Measurements from ENCODE around the gene NAV1.
A peak's percentile ranks its signal among the peaks of the same experiment; 100 is the strongest.
"Not testable (repeated sequence)": the region's sequence is repeated elsewhere in the genome, so short reads cannot be mapped to it uniquely, and the experiment has no call there.

Gene NAV1

GRCh38 chr1:201538612-201539551, at the start of gene NAV1:
TSS of gene NAV1 (plus strand) at chr1:201539127. CDS start at chr1:201622885, 83,758 bp downstream.
- Histone ChIP-seq H3K9me3 (ENCODE audit: control insufficient read depth, low read depth, low read length) (no peaks in the 10 kb centered on the region), H3K36me3 (ENCODE audit: control insufficient read depth, low read depth, low read length) (no peaks in the 10 kb centered on the region), H3K4me3 (ENCODE audit: low read length) (peak within 1 kb of the TSS; percentile 79), H3K27ac (ENCODE audit: low read length) (no peak within 1 kb of the TSS), H3K9ac (ENCODE audit: low read length) (peak within 1 kb of the TSS; percentile 32), H3K27me3 (ENCODE audit: control insufficient read depth, insufficient read depth, low read length) (peaks cover 53% of the 10 kb centered on the region), H3K4me1 (ENCODE audit: control insufficient read depth, low read depth, low read length) (peaks cover 8% of the 10 kb centered on the region)

- no peak overlapping the region for H3K9ac ChIP-seq (ENCODE audit: low read length)
- no peak overlapping the region for H3K27ac ChIP-seq (ENCODE audit: low read length)
- H3K4me1 ChIP-seq (ENCODE audit: control insufficient read depth, low read depth, low read length), result no peaks in the 10 kb centered on the region
- H3K27me3 ChIP-seq (ENCODE audit: control insufficient read depth, insufficient read depth, low read length), result no peaks in the 10 kb centered on the region
- H3K4me3 ChIP-seq (ENCODE audit: low read length), result no peak overlapping the region
- H3K36me3 ChIP-seq (ENCODE audit: control insufficient read depth, low read depth, low read length), result no peaks in the 10 kb centered on the region
- H3K9me3 ChIP-seq (ENCODE audit: control insufficient read depth, low read depth, low read length), result no peaks in the 10 kb centered on the region
Observed at GRCh38 chr1:201489643-201490261, 49.2 kb upstream of the NAV1 start.

DNA sequence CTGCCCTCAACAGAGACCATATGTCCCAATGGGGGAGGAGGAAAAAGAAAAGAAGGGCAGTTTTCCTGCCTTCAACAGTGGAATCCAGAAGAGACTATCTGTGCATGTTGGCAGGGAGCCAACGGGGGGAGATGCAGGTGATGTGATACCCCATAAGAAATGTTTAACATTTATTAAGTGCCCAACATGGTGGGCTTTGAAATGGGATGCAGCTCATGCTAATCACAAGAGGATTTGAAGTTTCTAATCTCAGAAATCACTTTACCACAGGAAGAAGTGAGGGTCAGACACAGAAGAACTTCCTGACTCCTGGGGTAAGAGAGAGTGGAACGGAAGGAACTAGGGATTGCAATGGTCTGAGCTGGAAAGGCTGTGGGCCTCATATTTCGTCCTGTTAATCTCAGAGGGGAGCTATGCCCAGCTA, 48.2 kb upstream of the NAV1 start:
- Histone ChIP-seq H3K27ac (ENCODE audit: low read length) (no peak overlapping the region), H3K4me3 (ENCODE audit: low read length) (no peak overlapping the region), H3K4me1 (ENCODE audit: control insufficient read depth, low read depth, low read length) (no peaks in the 10 kb centered on the region), H3K36me3 (ENCODE audit: control insufficient read depth, low read depth, low read length) (no peaks in the 10 kb centered on the region), H3K9ac (ENCODE audit: low read length) (no peak overlapping the region), H3K27me3 (ENCODE audit: control insufficient read depth, insufficient read depth, low read length) (no peaks in the 10 kb centered on the region), H3K9me3 (ENCODE audit: control insufficient read depth, low read depth, low read length) (no peaks in the 10 kb centered on the region)

DNA sequence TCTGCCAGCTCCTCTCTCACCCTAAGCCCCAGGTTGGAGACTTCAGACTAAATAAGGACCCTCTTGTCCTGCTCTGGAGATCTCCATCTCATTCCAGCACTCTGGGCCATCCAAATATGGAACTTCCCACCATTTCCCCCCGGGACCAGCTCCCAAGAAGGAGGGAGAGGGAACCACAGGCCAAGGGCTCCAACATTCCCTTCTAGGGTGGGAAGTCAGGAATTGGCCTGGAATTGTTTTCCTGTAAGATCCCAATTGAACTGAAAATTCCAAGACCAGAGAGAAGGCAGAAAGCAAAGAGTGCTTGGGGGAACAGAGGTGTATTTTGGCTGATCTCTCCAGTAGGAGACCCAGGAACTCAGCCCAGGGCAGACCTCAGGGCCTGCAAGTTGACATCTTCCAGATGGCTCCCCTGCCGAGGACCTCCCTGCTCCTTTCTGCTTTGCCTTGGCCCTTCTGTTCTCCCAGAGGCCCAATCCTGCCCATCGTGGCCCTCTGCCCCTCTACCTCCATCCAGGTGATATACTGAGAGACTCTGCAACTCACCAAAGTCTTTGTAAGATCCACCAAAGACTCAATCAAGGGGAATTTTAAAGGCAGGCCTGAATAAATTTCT, 46.9 kb upstream of the NAV1 start:
- no peak overlapping the region for H3K4me3 ChIP-seq (ENCODE audit: low read length)
- no peaks in the 10 kb centered on the region for H3K9me3 ChIP-seq (ENCODE audit: control insufficient read depth, low read depth, low read length)
- H3K27ac ChIP-seq (ENCODE audit: low read length), result no peak overlapping the region
- H3K9ac ChIP-seq (ENCODE audit: low read length), result no peak overlapping the region
- no peaks in the 10 kb centered on the region for H3K4me1 ChIP-seq (ENCODE audit: control insufficient read depth, low read depth, low read length)
- H3K27me3 ChIP-seq (ENCODE audit: control insufficient read depth, insufficient read depth, low read length), result no peaks in the 10 kb centered on the region
- no peaks in the 10 kb centered on the region for H3K36me3 ChIP-seq (ENCODE audit: control insufficient read depth, low read depth, low read length)

DNA sequence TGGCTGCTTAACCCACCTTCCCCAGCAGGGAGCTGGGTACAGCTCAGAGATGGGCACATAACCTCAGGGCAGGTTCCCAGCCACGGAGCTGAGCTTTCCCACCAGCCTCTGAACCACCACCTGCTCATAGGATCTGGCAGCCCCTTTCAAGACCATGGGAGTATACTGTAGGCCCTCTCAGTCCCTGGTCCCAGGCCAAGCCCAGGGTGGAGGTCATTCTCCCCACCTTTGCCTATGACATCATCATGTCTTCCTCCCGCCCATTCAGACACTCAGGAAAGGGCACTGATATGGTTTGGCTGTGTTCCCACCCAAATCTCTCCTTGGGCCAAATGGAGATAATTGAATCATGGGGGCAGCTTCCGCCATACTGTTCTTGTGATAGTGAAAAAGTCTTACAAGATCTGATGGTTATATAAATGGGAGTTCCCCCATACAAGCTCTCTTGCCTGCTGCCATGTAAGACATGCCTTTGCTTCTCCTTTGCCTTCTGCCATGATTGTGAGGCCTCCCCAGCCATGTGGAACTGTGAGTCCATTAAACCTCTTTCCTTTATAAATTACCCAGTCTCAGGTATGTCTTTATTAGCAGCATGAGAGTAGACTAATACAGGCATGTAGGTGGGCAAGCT, 45.8 kb upstream of the NAV1 start:
- not testable (repeated sequence) for H3K4me1 ChIP-seq (ENCODE audit: control insufficient read depth, low read depth, low read length); H3K9ac ChIP-seq (ENCODE audit: low read length); H3K4me3 ChIP-seq (ENCODE audit: low read length); H3K27ac ChIP-seq (ENCODE audit: low read length); H3K9me3 ChIP-seq (ENCODE audit: control insufficient read depth, low read depth, low read length); H3K27me3 ChIP-seq (ENCODE audit: control insufficient read depth, insufficient read depth, low read length); H3K36me3 ChIP-seq (ENCODE audit: control insufficient read depth, low read depth, low read length)

DNA sequence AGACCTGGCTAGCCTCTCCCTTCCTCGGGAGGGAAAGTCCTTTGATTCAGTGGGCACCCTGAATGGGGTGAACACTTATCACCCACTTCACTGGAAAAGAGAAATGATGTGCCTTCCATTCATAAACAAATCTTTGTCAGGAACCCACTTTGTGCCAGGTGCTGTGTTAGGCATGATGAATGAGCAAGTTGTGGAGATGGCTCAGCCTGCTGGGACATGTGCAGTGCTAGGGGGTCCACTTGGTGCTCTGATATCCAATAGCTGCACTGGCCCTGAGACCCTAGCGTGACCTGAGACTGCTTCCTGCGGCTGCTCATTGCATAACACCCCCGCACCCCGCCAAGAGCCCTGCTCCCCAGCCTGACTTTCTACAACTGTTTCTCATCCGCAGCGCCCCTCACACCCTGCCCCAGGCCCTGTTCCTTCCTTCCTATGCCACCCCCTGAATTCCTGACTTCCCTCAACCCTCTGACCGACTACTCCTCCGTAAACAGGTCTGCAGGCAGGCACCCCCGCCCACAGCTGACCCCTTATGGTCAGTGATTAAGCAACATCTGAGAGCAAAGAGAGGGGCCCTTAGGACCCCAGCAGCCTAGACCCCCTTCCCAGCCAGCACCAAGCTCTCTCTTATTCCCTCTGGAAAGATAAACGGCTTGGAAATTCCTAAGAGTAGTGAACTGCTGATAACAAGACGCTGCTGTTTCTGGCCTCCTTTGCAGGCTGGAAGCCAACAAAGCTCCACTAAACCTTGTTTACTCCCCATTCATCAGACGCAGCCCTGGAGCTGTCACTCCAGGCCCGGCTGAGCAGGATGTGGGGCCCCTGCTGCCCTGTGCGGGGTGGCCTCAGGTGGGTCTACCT, 44.9 kb upstream of the NAV1 start:
- Histone ChIP-seq H3K4me1 (ENCODE audit: control insufficient read depth, low read depth, low read length) (no peaks in the 10 kb centered on the region), H3K9me3 (ENCODE audit: control insufficient read depth, low read depth, low read length) (no peaks in the 10 kb centered on the region), H3K9ac (ENCODE audit: low read length) (no peak overlapping the region), H3K4me3 (ENCODE audit: low read length) (no peak overlapping the region), H3K27me3 (ENCODE audit: control insufficient read depth, insufficient read depth, low read length) (no peaks in the 10 kb centered on the region), H3K36me3 (ENCODE audit: control insufficient read depth, low read depth, low read length) (no peaks in the 10 kb centered on the region), H3K27ac (ENCODE audit: low read length) (no peak overlapping the region)

GRCh38 chr1:201495551-201496295, 43.2 kb upstream of the NAV1 start:
- Histone ChIP-seq H3K27ac (ENCODE audit: low read length) (no peak overlapping the region), H3K36me3 (ENCODE audit: control insufficient read depth, low read depth, low read length) (no peaks in the 10 kb centered on the region), H3K9ac (ENCODE audit: low read length) (no peak overlapping the region), H3K27me3 (ENCODE audit: control insufficient read depth, insufficient read depth, low read length) (no peaks in the 10 kb centered on the region), H3K4me3 (ENCODE audit: low read length) (no peak overlapping the region), H3K9me3 (ENCODE audit: control insufficient read depth, low read depth, low read length) (no peaks in the 10 kb centered on the region), H3K4me1 (ENCODE audit: control insufficient read depth, low read depth, low read length) (peaks cover 9% of the 10 kb centered on the region)

DNA sequence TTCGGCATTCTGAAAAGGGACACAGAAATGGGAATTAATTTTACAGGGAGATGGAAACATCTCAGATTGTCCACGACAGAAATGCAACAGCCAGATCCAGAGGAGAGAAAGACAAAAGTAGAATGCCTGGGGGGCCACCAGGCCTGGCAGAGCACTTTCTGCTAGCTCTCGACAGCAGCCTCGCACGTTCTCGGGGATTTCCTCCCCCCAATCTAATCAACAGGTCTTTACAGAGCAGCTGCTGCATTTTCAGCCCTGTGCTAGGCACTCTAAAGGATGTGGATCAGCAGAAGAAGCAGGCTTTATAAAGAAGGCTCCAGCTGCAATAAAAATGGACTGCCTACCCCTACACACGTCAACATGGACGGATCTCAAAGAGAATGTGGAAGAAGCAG, 42.6 kb upstream of the NAV1 start:
- Histone ChIP-seq H3K9me3 (ENCODE audit: control insufficient read depth, low read depth, low read length) (no peaks in the 10 kb centered on the region), H3K4me3 (ENCODE audit: low read length) (no peak overlapping the region), H3K27me3 (ENCODE audit: control insufficient read depth, insufficient read depth, low read length) (no peaks in the 10 kb centered on the region), H3K9ac (ENCODE audit: low read length) (no peak overlapping the region), H3K27ac (ENCODE audit: low read length) (no peak overlapping the region), H3K4me1 (ENCODE audit: control insufficient read depth, low read depth, low read length) (peaks cover 14% of the 10 kb centered on the region), H3K36me3 (ENCODE audit: control insufficient read depth, low read depth, low read length) (no peaks in the 10 kb centered on the region)

- H3K27ac ChIP-seq (ENCODE audit: low read length), result no peak overlapping the region
- H3K36me3 ChIP-seq (ENCODE audit: control insufficient read depth, low read depth, low read length), result no peaks in the 10 kb centered on the region
- no peaks in the 10 kb centered on the region for H3K9me3 ChIP-seq (ENCODE audit: control insufficient read depth, low read depth, low read length)
- H3K4me3 ChIP-seq (ENCODE audit: low read length), result no peak overlapping the region
- H3K4me1 ChIP-seq (ENCODE audit: control insufficient read depth, low read depth, low read length), result peaks cover 20% of the 10 kb centered on the region
- H3K9ac ChIP-seq (ENCODE audit: low read length), result no peak overlapping the region
- H3K27me3 ChIP-seq (ENCODE audit: control insufficient read depth, insufficient read depth, low read length), result no peaks in the 10 kb centered on the region
Observed at GRCh38 chr1:201497935-201498509, 40.9 kb upstream of the NAV1 start.

DNA sequence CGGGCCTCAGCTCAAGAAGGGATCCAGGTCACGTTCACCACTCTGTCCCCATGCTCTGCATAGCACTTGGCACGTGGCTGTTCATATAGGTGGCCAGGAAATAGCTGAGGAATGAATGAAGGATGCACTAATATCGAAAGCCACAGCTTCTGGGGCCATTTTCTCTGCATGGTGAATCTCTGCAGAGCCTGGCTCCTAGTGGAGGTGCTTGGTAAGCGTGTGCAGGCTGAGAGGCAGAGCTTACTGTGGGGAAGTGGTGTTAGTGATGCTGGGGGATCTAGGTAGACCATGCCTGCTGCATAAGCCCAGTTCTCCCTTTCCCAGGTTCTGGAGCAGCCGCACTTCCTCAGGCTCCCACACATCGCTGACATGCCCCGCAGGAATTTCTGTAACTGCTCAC, 40.3 kb upstream of the NAV1 start:
- Histone ChIP-seq H3K27me3 (ENCODE audit: control insufficient read depth, insufficient read depth, low read length) (no peaks in the 10 kb centered on the region), H3K27ac (ENCODE audit: low read length) (no peak overlapping the region), H3K9me3 (ENCODE audit: control insufficient read depth, low read depth, low read length) (no peaks in the 10 kb centered on the region), H3K36me3 (ENCODE audit: control insufficient read depth, low read depth, low read length) (no peaks in the 10 kb centered on the region), H3K4me1 (ENCODE audit: control insufficient read depth, low read depth, low read length) (peaks cover 22% of the 10 kb centered on the region), H3K9ac (ENCODE audit: low read length) (no peak overlapping the region), H3K4me3 (ENCODE audit: low read length) (no peak overlapping the region)
